Measurements from ENCODE around the gene DISP3. TPM values are rescaled to one million over a fixed set of nuclear protein-coding genes. Genes with fewer than 3 reads are reported as not detected.

The DISP3 gene
- total and polyA plus RNA-seq, 9 of the 15 experiments (the other 6 are each of a cell fraction or from before 2014, with no cell fraction given): 0.03 to 0.19 (median 0.15) TPM; not detected in 5

- intact Hi-C loops (cut with micrococcal nuclease): no loop called here
- H4K20me1 ChIP-seq (replicated peaks; ENCODE audit: control insufficient read depth, insufficient read depth, low read length): peaks cover 7% of the 10 kb centered on the region
- TF ChIP-seq CHCHD3 (CRISPR knock-in tag; IDR thresholded peaks at IDR 0.05) (no peak), ZNF212 (CRISPR knock-in tag; IDR thresholded peaks at IDR 0.05) (no peak)
- no peak overlapping the region for H2AFZ ChIP-seq (ENCODE audit: low read depth, low read length)
- H3K27me3 ChIP-seq (ENCODE audit: control insufficient read depth in 2 of 2, insufficient read depth in 2 of 2, low read length in 2 of 2): peaks cover 31 to 68% of the 10 kb centered on the region in 2 experiments
- no peaks in the 10 kb centered on the region for H3K9me3 ChIP-seq (replicated peaks; ENCODE audit: control insufficient read depth, insufficient read depth, low read depth, low read length)
- FAIRE-seq: no peak
- H3K4me2 ChIP-seq (ENCODE audit: insufficient read depth, low read length): no peak overlapping the region
- no peak overlapping the region for H3K9ac ChIP-seq (ENCODE audit: insufficient read depth in 1 of 2, low read depth in 2 of 2, low read length in 2 of 2)
- no TSS peak for BruUV-seq (replicated peaks)
- no peaks in the 10 kb centered on the region for H3K36me3 ChIP-seq (ENCODE audit: control insufficient read depth, insufficient read depth, low read length)
- DNase-seq (ENCODE audit: extremely low read depth in 1 of 4, low spot score in 3 of 4): no peak
- POLR2A ChIA-PET: interaction anchor here (0.5 kb wide), 1 partner anchor 709 kb away, joined by 5 read pairs; no protein-coding TSS in a partner anchor
- ATAC-seq: no peak
- CTCF ChIA-PET (ENCODE audit: low intra/inter-chr PET ratio): no interaction called here
- H3K79me2 ChIP-seq (ENCODE audit: control insufficient read depth, insufficient read depth, low read length): no peaks in the 10 kb centered on the region
- in situ Hi-C loops (cut with MboI): no loop called here
- peaks cover 0 to 11% of the 10 kb centered on the region in 2 experiments; a peak in 3 of 5 replicates for H3K4me1 ChIP-seq (replicated peaks in 1 of 2; ENCODE audit: control insufficient read depth in 2 of 2, insufficient read depth in 2 of 2, low read length in 2 of 2)
- H3K4me3 ChIP-seq: no peak overlapping the region
- no peaks in the 10 kb centered on the region for H3K9me1 ChIP-seq (ENCODE audit: control insufficient read depth, insufficient read depth, low read length)
- 3% methylated on average over 7 of the region's 8 CpGs for whole genome bisulfite sequencing (ENCODE audit: insufficient coverage, low coverage, missing lambda C conversion rate)
- no peak overlapping the region for H3K27ac ChIP-seq (ENCODE audit: extremely low read depth, low read depth, low read length)
Observed at GRCh38 chr1:11568687-11569086, 89.7 kb downstream of the DISP3 start.

- TF ChIP-seq RREB1 (CRISPR knock-in tag; IDR thresholded peaks at IDR 0.05) (no peak), MEF2D (tag; conservative IDR thresholded peaks at IDR 0.05; ENCODE audit: low read depth) (no peak), RUNX1 (IDR thresholded peaks at IDR 0.05; ENCODE audit: low read depth) (no peak), KAT7 (CRISPR knock-in tag; IDR thresholded peaks at IDR 0.05; ENCODE audit: borderline replicate concordance) (no peak), VEZF1 (CRISPR knock-in tag; IDR thresholded peaks at IDR 0.05) (no peak), RNF2 (IDR thresholded peaks at IDR 0.05) (no peak), U2AF1 (optimal IDR thresholded peaks at IDR 0.05; ENCODE audit: low read depth, low read length) (no peak), HDAC2 (IDR thresholded peaks at IDR 0.05) (no peak)
- no TSS peak for BruUV-seq (replicated peaks)
- H3K27me3 ChIP-seq (ENCODE audit: control insufficient read depth in 2 of 2, insufficient read depth in 2 of 2, low read length in 2 of 2): peaks cover 36 to 75% of the 10 kb centered on the region in 2 experiments
- no peak overlapping the region for H2AFZ ChIP-seq (ENCODE audit: low read depth, low read length)
- intact Hi-C loops (cut with micrococcal nuclease): no loop called here
- peaks cover 0 to 6% of the 10 kb centered on the region in 2 experiments; a peak in 1 of 5 replicates for H3K4me1 ChIP-seq (replicated peaks in 1 of 2; ENCODE audit: control insufficient read depth in 2 of 2, insufficient read depth in 2 of 2, low read length in 2 of 2)
- peaks cover 7% of the 10 kb centered on the region for H4K20me1 ChIP-seq (replicated peaks; ENCODE audit: control insufficient read depth, insufficient read depth, low read length)
- POLR2A ChIA-PET: interaction anchor here (0.7 kb wide), 1 partner anchor 223 kb away, joined by 3 read pairs; no protein-coding TSS in a partner anchor
- no peak overlapping the region for H3K4me2 ChIP-seq (ENCODE audit: insufficient read depth, low read length)
- under 1% methylated on average over 14 of the region's 14 CpGs for WGBS (ENCODE audit: insufficient coverage, low coverage, missing lambda C conversion rate)
- no peak for ATAC-seq
- H3K79me2 ChIP-seq (ENCODE audit: control insufficient read depth, insufficient read depth, low read length): no peaks in the 10 kb centered on the region
- H3K36me3 ChIP-seq (ENCODE audit: control insufficient read depth, insufficient read depth, low read length): no peaks in the 10 kb centered on the region
- H3K9ac ChIP-seq (ENCODE audit: insufficient read depth in 1 of 2, low read depth in 2 of 2, low read length in 2 of 2): no peak overlapping the region
- H3K9me3 ChIP-seq (replicated peaks; ENCODE audit: control insufficient read depth, insufficient read depth, low read depth, low read length): no peaks in the 10 kb centered on the region
- no peak for DNase-seq (ENCODE audit: extremely low read depth in 1 of 4, low spot score in 3 of 4)
- in situ Hi-C loops (cut with MboI): no loop called here
- H3K9me1 ChIP-seq (ENCODE audit: control insufficient read depth, insufficient read depth, low read length): no peaks in the 10 kb centered on the region
- H3K27ac ChIP-seq (ENCODE audit: extremely low read depth, low read depth, low read length): no peak overlapping the region
- CTCF ChIA-PET (ENCODE audit: low intra/inter-chr PET ratio): no interaction called here
- no peak for FAIRE-seq
- H3K4me3 ChIP-seq: no peak overlapping the region
Observed at GRCh38 chr1:11569551-11569950, 90.6 kb downstream of the DISP3 start.
